HG03097 (cell line): Measurements from ENCODE around the gene CRIM1.

ENCODE experiments used
- ATAC-seq: cut with Tn5 transposase; IDR thresholded peaks from one replicate; pipeline ENCODE4 v1.9.1; 2021; ENCODE audit not compliant: unreplicated experiment, low FRiP score

CRIM1 gene

GRCh38 chr2:36566887-36567286, 211.3 kb downstream of the CRIM1 start:
- no peak for ATAC-seq

GRCh38 chr2:36567711-36568408, 212.3 kb downstream of the CRIM1 start:
- ATAC-seq = no peak

GRCh38 chr2:36568516-36569246, 213.1 kb downstream of the CRIM1 start:
- no peak for ATAC-seq

- no peak for ATAC-seq
Observed at GRCh38 chr2:36569267-36569856, 213.8 kb downstream of the CRIM1 start.

GRCh38 chr2:36570416-36570815, 214.8 kb downstream of the CRIM1 start:
- no peak for ATAC-seq

- ATAC-seq = no peak
Observed at GRCh38 chr2:36572054-36572718, 216.6 kb downstream of the CRIM1 start.

- no peak for ATAC-seq
Observed at GRCh38 chr2:36572719-36573059, 217.1 kb downstream of the CRIM1 start.

GRCh38 chr2:36573165-36573564, 217.6 kb downstream of the CRIM1 start:
- ATAC-seq = no peak

- ATAC-seq = no peak
Observed at GRCh38 chr2:36574560-36574959, 219.0 kb downstream of the CRIM1 start.

- no peak for ATAC-seq
Observed at GRCh38 chr2:36577884-36578283, 222.3 kb downstream of the CRIM1 start.

- no peak for ATAC-seq
Observed at GRCh38 chr2:36578343-36579296, 223.0 kb downstream of the CRIM1 start.

- ATAC-seq = no peak
Observed at GRCh38 chr2:36579297-36579664, 223.7 kb downstream of the CRIM1 start.

GRCh38 chr2:36582538-36582937, 227.0 kb downstream of the CRIM1 start:
- ATAC-seq = no peak

- no peak for ATAC-seq
Observed at GRCh38 chr2:36582951-36583350, 227.4 kb downstream of the CRIM1 start.

- no peak for ATAC-seq
Observed at GRCh38 chr2:36584148-36584794, 228.7 kb downstream of the CRIM1 start.

- no peak for ATAC-seq
Observed at GRCh38 chr2:36586672-36587071, 231.1 kb downstream of the CRIM1 start.

GRCh38 chr2:36587101-36587500, 231.5 kb downstream of the CRIM1 start:
- no peak for ATAC-seq

- ATAC-seq = no peak
Observed at GRCh38 chr2:36587556-36587955, 232.0 kb downstream of the CRIM1 start.

- no peak for ATAC-seq
Observed at GRCh38 chr2:36589230-36589630, 233.7 kb downstream of the CRIM1 start.

- no peak for ATAC-seq
Observed at GRCh38 chr2:36594849-36595248, 239.3 kb downstream of the CRIM1 start.
